IPS-18a (cell line): ENCODE measurements around the gene RALGPS2.

Experiments
- H3K27ac ChIP-seq: one replicate; pipeline ENCODE4 v1.5.1; 2013; ENCODE audit warnings: low read length
- H3K27me3 ChIP-seq: one replicate; pipeline ENCODE4 v1.6.1; 2013; ENCODE audit warnings: mild to moderate bottlenecking, low read length; ENCODE audit not compliant: control insufficient read depth, insufficient read depth
- H3K36me3 ChIP-seq: one replicate; pipeline ENCODE4 v1.6.1; 2013; ENCODE audit warnings: low read depth, low read length; ENCODE audit not compliant: control insufficient read depth
- H3K4me1 ChIP-seq: one replicate; pipeline ENCODE4 v1.6.1; 2013; ENCODE audit warnings: low read depth, low read length; ENCODE audit not compliant: control insufficient read depth
- H3K4me3 ChIP-seq: one replicate; pipeline ENCODE4 v1.5.1; 2013; ENCODE audit warnings: low read length
- H3K9ac ChIP-seq: one replicate; pipeline ENCODE4 v1.6.1; 2013; ENCODE audit warnings: mild to moderate bottlenecking, low read length, moderate library complexity
- H3K9me3 ChIP-seq: one replicate; pipeline ENCODE4 v1.6.1; 2013; ENCODE audit warnings: low read depth, low read length; ENCODE audit not compliant: control insufficient read depth

Gene RALGPS2

GRCh38 chr1:178901482-178902125 is 176.6 kb downstream of the RALGPS2 start:
- no peaks in the 10 kb centered on the region for H3K4me1 ChIP-seq
- H3K9ac ChIP-seq: no peak overlapping the region
- H3K27me3 ChIP-seq: no peaks in the 10 kb centered on the region
- H3K36me3 ChIP-seq: no peaks in the 10 kb centered on the region
- no peak overlapping the region for H3K4me3 ChIP-seq
- H3K9me3 ChIP-seq: no peaks in the 10 kb centered on the region
- no peak overlapping the region for H3K27ac ChIP-seq

GRCh38 chr1:178908358-178908757 is 183.3 kb downstream of the RALGPS2 start:
- H3K27ac ChIP-seq: no peak overlapping the region
- H3K4me1 ChIP-seq: no peaks in the 10 kb centered on the region
- no peak overlapping the region for H3K9ac ChIP-seq
- no peak overlapping the region for H3K4me3 ChIP-seq
- peaks cover 5% of the 10 kb centered on the region for H3K36me3 ChIP-seq
- H3K9me3 ChIP-seq: no peaks in the 10 kb centered on the region
- H3K27me3 ChIP-seq: no peaks in the 10 kb centered on the region

GRCh38 chr1:178910023-178910422 is 185.0 kb downstream of the RALGPS2 start:
- no peaks in the 10 kb centered on the region for H3K27me3 ChIP-seq
- peaks cover 5% of the 10 kb centered on the region for H3K36me3 ChIP-seq
- no peak overlapping the region for H3K27ac ChIP-seq
- H3K4me1 ChIP-seq: no peaks in the 10 kb centered on the region
- H3K4me3 ChIP-seq: no peak overlapping the region
- no peak overlapping the region for H3K9ac ChIP-seq
- H3K9me3 ChIP-seq: no peaks in the 10 kb centered on the region

- H3K36me3 ChIP-seq: peaks cover 10% of the 10 kb centered on the region
- H3K27ac ChIP-seq: no peak overlapping the region
- H3K4me1 ChIP-seq: no peaks in the 10 kb centered on the region
- H3K9ac ChIP-seq: no peak overlapping the region
- no peak overlapping the region for H3K4me3 ChIP-seq
- no peaks in the 10 kb centered on the region for H3K27me3 ChIP-seq
- H3K9me3 ChIP-seq: no peaks in the 10 kb centered on the region
Measured at GRCh38 chr1:178912597-178912996, 187.6 kb downstream of the RALGPS2 start.

- Histone ChIP-seq H3K9ac (no peak overlapping the region), H3K36me3 (peaks cover 10% of the 10 kb centered on the region)
Measured at GRCh38 chr1:178916448-178917174, 191.6 kb downstream of the RALGPS2 start.

GRCh38 chr1:178918308-178918707 is 193.3 kb downstream of the RALGPS2 start:
- H3K9me3 ChIP-seq: no peaks in the 10 kb centered on the region
- H3K4me1 ChIP-seq: no peaks in the 10 kb centered on the region
- H3K27me3 ChIP-seq: no peaks in the 10 kb centered on the region
- H3K36me3 ChIP-seq: peaks cover 10% of the 10 kb centered on the region
- H3K9ac ChIP-seq: no peak overlapping the region
- no peak overlapping the region for H3K4me3 ChIP-seq
- H3K27ac ChIP-seq: no peak overlapping the region

More at GRCh38 chr1:178916448-178917174, 191.6 kb downstream of the RALGPS2 start:
- no peak overlapping the region for H3K27ac ChIP-seq
- no peaks in the 10 kb centered on the region for H3K27me3 ChIP-seq
- H3K9me3 ChIP-seq: no peaks in the 10 kb centered on the region
- H3K4me1 ChIP-seq: no peaks in the 10 kb centered on the region
- H3K4me3 ChIP-seq: no peak overlapping the region

- no peak overlapping the region for H3K27ac ChIP-seq
- no peak overlapping the region for H3K4me3 ChIP-seq
- no peaks in the 10 kb centered on the region for H3K27me3 ChIP-seq
- no peaks in the 10 kb centered on the region for H3K9me3 ChIP-seq
- H3K4me1 ChIP-seq: no peaks in the 10 kb centered on the region
- H3K36me3 ChIP-seq: peaks cover 10% of the 10 kb centered on the region
- H3K9ac ChIP-seq: no peak overlapping the region
Measured at GRCh38 chr1:178918955-178919354, 193.9 kb downstream of the RALGPS2 start.

GRCh38 chr1:178919581-178919980 is 194.5 kb downstream of the RALGPS2 start:
- H3K4me3 ChIP-seq: no peak overlapping the region
- H3K9me3 ChIP-seq: no peaks in the 10 kb centered on the region
- H3K36me3 ChIP-seq: peaks cover 10% of the 10 kb centered on the region
- H3K27ac ChIP-seq: no peak overlapping the region
- no peaks in the 10 kb centered on the region for H3K4me1 ChIP-seq
- H3K9ac ChIP-seq: no peak overlapping the region
- no peaks in the 10 kb centered on the region for H3K27me3 ChIP-seq

GRCh38 chr1:178921499-178921898 is 196.5 kb downstream of the RALGPS2 start:
- no peak overlapping the region for H3K4me3 ChIP-seq
- H3K9ac ChIP-seq: no peak overlapping the region
- peaks cover 6% of the 10 kb centered on the region for H3K36me3 ChIP-seq
- no peaks in the 10 kb centered on the region for H3K4me1 ChIP-seq
- no peak overlapping the region for H3K27ac ChIP-seq
- H3K9me3 ChIP-seq: no peaks in the 10 kb centered on the region
- no peaks in the 10 kb centered on the region for H3K27me3 ChIP-seq

- H3K4me3 ChIP-seq: no peak overlapping the region
- H3K27ac ChIP-seq: no peak overlapping the region
- no peak overlapping the region for H3K9ac ChIP-seq
- H3K4me1 ChIP-seq: peaks cover 5% of the 10 kb centered on the region
- H3K27me3 ChIP-seq: no peaks in the 10 kb centered on the region
- no peaks in the 10 kb centered on the region for H3K9me3 ChIP-seq
- no peaks in the 10 kb centered on the region for H3K36me3 ChIP-seq
Measured at GRCh38 chr1:178923512-178923911, 198.5 kb downstream of the RALGPS2 start.

- H3K4me1 ChIP-seq: peaks cover 24% of the 10 kb centered on the region
- no peak overlapping the region for H3K27ac ChIP-seq
- H3K9ac ChIP-seq: no peak overlapping the region
- no peaks in the 10 kb centered on the region for H3K36me3 ChIP-seq
- no peaks in the 10 kb centered on the region for H3K27me3 ChIP-seq
- no peaks in the 10 kb centered on the region for H3K9me3 ChIP-seq
- H3K4me3 ChIP-seq: no peak overlapping the region
Measured at GRCh38 chr1:178926046-178926445, 201.0 kb downstream of the RALGPS2 start.

- Histone ChIP-seq H3K4me1 (peaks cover 25% of the 10 kb centered on the region), H3K9ac (no peak overlapping the region), H3K27me3 (no peaks in the 10 kb centered on the region), H3K36me3 (no peaks in the 10 kb centered on the region), H3K9me3 (no peaks in the 10 kb centered on the region), H3K27ac (no peak overlapping the region), H3K4me3 (no peak overlapping the region)
Measured at GRCh38 chr1:178927003-178927402, 202.0 kb downstream of the RALGPS2 start.
